Thoracic aorta (tissue), 2 donors: Measurements from ENCODE around the gene NSL1. TPM values are rescaled to one million over a fixed set of nuclear protein-coding genes. Genes with fewer than 3 reads are reported as not detected.

ENCODE experiments used
- ATAC-seq: fragments of 150-250 bp; one replicate; pipeline ENCODE4 v1.8.0; 2017; ENCODE audit warnings: low read depth; ENCODE audit not compliant: insufficient number of reproducible peaks, low FRiP score
- DNase-seq: peaks from one replicate; pipeline ENCODE4 v3.0.0-alpha.2; 2020; ENCODE audit warnings: low spot score
- H3K27ac ChIP-seq, 2 donors: fragments of 200-600 bp; sonication (generic); 1 replicate in 1 of 2; 2 replicates in 1 of 2; pipeline ENCODE4 v1.5.1; 2016; ENCODE audit warnings: mild to moderate bottlenecking in 2 of 2, moderate library complexity in 2 of 2
- H3K27me3 ChIP-seq: fragments of 200-600 bp; sonication (generic); replicated peaks from 2 replicates; pipeline ENCODE4 v1.6.0; 2016; ENCODE audit warnings: mild to moderate bottlenecking; ENCODE audit not compliant: insufficient read depth
- H3K36me3 ChIP-seq: fragments of 200-600 bp; sonication (generic); one replicate; pipeline ENCODE4 v1.5.1; 2016
- H3K4me1 ChIP-seq, 2 donors: fragments of 200-600 bp; sonication (generic); 1 replicate in 1 of 2; 2 replicates in 1 of 2; pipeline versions ENCODE4 v1.5.1 to v1.6.0; 2016; ENCODE audit warnings: low read depth in 2 of 2, mild to moderate bottlenecking in 1 of 2; ENCODE audit not compliant: control insufficient read depth in 1 of 2
- H3K4me3 ChIP-seq: fragments of 200-600 bp; sonication (generic); 2 replicates; pipeline ENCODE4 v1.5.1; 2016; ENCODE audit warnings: mild to moderate bottlenecking
- H3K9me3 ChIP-seq: fragments of 200-600 bp; sonication (generic); 2 replicates; pipeline ENCODE4 v1.5.1; 2016
- total RNA-seq, 2 donors: library from RNA; depleted of rRNA; stranded (reverse); fragments of >200 nt; gene quantifications; one replicate each; pipeline versions ENCODE4 v1.1.0 to v1.2.3, GENCODE V29; 2016
- TF ChIP-seq, protein P1 (sequence below): fragments of 200-600 bp; sonication (generic); IDR thresholded peaks from one replicate; pipeline ENCODE4 v1.5.1; 2019; ENCODE audit warnings: antibody characterized with exemption

Gene NSL1
- total RNA-seq, 2 donors from 2014 or later = 43.2 to 44.3 TPM

DNA sequence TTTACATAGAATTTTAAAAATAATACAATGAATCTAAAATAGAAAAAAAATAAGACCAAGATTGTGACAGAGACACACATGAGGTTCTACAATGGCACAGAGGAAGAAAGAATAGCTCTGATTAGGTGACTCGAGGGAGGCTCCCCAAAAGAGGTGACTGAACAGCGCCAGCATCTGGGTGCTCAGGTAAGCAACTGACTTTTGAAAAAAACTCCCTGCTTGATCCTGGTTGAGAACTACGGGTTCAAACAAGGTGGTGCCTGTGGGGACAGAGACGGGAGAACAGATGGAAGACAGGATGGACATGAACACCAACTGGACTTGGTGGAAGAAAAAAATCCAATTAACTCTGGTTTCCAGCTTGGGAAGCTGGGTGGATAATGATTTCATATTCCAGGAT is 114.4 kb downstream of the NSL1 start:
- TF ChIP-seq, protein P1, sequence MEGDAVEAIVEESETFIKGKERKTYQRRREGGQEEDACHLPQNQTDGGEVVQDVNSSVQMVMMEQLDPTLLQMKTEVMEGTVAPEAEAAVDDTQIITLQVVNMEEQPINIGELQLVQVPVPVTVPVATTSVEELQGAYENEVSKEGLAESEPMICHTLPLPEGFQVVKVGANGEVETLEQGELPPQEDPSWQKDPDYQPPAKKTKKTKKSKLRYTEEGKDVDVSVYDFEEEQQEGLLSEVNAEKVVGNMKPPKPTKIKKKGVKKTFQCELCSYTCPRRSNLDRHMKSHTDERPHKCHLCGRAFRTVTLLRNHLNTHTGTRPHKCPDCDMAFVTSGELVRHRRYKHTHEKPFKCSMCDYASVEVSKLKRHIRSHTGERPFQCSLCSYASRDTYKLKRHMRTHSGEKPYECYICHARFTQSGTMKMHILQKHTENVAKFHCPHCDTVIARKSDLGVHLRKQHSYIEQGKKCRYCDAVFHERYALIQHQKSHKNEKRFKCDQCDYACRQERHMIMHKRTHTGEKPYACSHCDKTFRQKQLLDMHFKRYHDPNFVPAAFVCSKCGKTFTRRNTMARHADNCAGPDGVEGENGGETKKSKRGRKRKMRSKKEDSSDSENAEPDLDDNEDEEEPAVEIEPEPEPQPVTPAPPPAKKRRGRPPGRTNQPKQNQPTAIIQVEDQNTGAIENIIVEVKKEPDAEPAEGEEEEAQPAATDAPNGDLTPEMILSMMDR = no peak
- no peak for ATAC-seq

More for the DNA sequence above, 114.4 kb downstream of the NSL1 start:
- Histone ChIP-seq H3K36me3 (no peaks in the 10 kb centered on the region), H3K27me3 (no peaks in the 10 kb centered on the region), H3K4me1 (no peaks in the 10 kb centered on the region), H3K9me3 (no peaks in the 10 kb centered on the region), H3K27ac (no peak overlapping the region), H3K4me3 (no peak overlapping the region)
- DNase-seq = no peak

Other genes with a start within 250 kb of the NSL1 start
- gene ATF3, start 183.0 kb downstream of the NSL1 start, total RNA-seq = 100 to 1,000 TPM in 1 of 2 donors, 10 to 100 TPM in 1; 10.7 to 160 TPM
- gene BATF3, start 91.9 kb downstream of the NSL1 start, total RNA-seq = 10 to 100 TPM in 1 of 2 donors, 1 to 10 TPM in 1; 2.2 to 26.6 TPM
- 1 to 10 TPM; 8.1 to 8.9 TPM for gene TATDN3, start 117 bp upstream of the NSL1 start, total RNA-seq
- not detected for gene SPATA45, start 55.9 kb upstream of the NSL1 start, total RNA-seq
- 10 to 100 TPM in 1 of 2 donors, 1 to 10 TPM in 1; 7.6 to 12.0 TPM for gene FLVCR1, start 66.5 kb upstream of the NSL1 start, total RNA-seq
- under 1 TPM; 0.14 to 0.42 TPM for gene VASH2, start 158.8 kb upstream of the NSL1 start, total RNA-seq
- 10 to 100 TPM; 41.7 to 76.2 TPM for gene ANGEL2, start 224.1 kb upstream of the NSL1 start, total RNA-seq